AML-193 (cell line): ENCODE measurements around the gene ZNF407.

Experiments used
- DNase-seq, 2 experiments: peaks; one replicate each; lab custom pipeline; 2025; lab: John Stamatoyannopoulos, UW

Gene ZNF407

GRCh38 chr18:74589021-74589420 lies 8.6 kb upstream of the ZNF407 start:
- DNase-seq, result peak; percentile 64 to 76

GRCh38 chr18:74589811-74590210 lies 7.9 kb upstream of the ZNF407 start:
- DNase-seq, result peak; percentile 57 to 72

- no peak for DNase-seq
Measured at GRCh38 chr18:74590671-74591070, 7.0 kb upstream of the ZNF407 start.

GRCh38 chr18:74595431-74595830 lies 2.2 kb upstream of the ZNF407 start:
- DNase-seq, result peak in 1 of 2 experiments; percentile 9

- peak; percentile 74 to 83 for DNase-seq
Measured at GRCh38 chr18:74597034-74597661, 522 bp upstream of the ZNF407 start.

- DNase-seq, result peak; percentile 30 to 47
Measured at GRCh38 chr18:74598350-74599001, 806 bp downstream of the ZNF407 start.

- no peak for DNase-seq
Measured at GRCh38 chr18:74604361-74604760, 6.7 kb downstream of the ZNF407 start.

- no peak for DNase-seq
Measured at GRCh38 chr18:74604774-74605173, 7.1 kb downstream of the ZNF407 start.

GRCh38 chr18:74608681-74609080 lies 11.0 kb downstream of the ZNF407 start:
- DNase-seq, result no peak

- no peak for DNase-seq
Measured at GRCh38 chr18:74609535-74609934, 11.9 kb downstream of the ZNF407 start.

- peak; percentile 8 to 17 for DNase-seq
Measured at GRCh38 chr18:74610051-74610615, 12.5 kb downstream of the ZNF407 start.

- no peak for DNase-seq
Measured at GRCh38 chr18:74610860-74611259, 13.2 kb downstream of the ZNF407 start.

- DNase-seq, result no peak
Measured at GRCh38 chr18:74611765-74612164, 14.1 kb downstream of the ZNF407 start.

GRCh38 chr18:74613381-74613780 lies 15.7 kb downstream of the ZNF407 start:
- no peak for DNase-seq

GRCh38 chr18:74616494-74616893 lies 18.8 kb downstream of the ZNF407 start:
- DNase-seq, result no peak

- DNase-seq, result no peak
Measured at GRCh38 chr18:74617486-74617885, 19.8 kb downstream of the ZNF407 start.

GRCh38 chr18:74622072-74622471 lies 24.4 kb downstream of the ZNF407 start:
- DNase-seq, result no peak

GRCh38 chr18:74623047-74623816 lies 25.6 kb downstream of the ZNF407 start:
- DNase-seq, result no peak

- no peak for DNase-seq
Measured at GRCh38 chr18:74624466-74624865, 26.8 kb downstream of the ZNF407 start.

GRCh38 chr18:74625157-74625556 lies 27.5 kb downstream of the ZNF407 start:
- DNase-seq, result no peak

GRCh38 chr18:74626049-74626874 lies 28.6 kb downstream of the ZNF407 start:
- no peak for DNase-seq

- no peak for DNase-seq
Measured at GRCh38 chr18:74630804-74631203, 33.1 kb downstream of the ZNF407 start.
